Muscle of leg (tissue), 11 donors: Measurements from ENCODE around the gene DSTYK. TPM values are rescaled to one million over a fixed set of nuclear protein-coding genes. Genes with fewer than 3 reads are reported as not detected.
A peak's percentile ranks its signal among the peaks of the same experiment; 100 is the strongest.
"Not testable (repeated sequence)": the region's sequence is repeated elsewhere in the genome, so short reads cannot be mapped to it uniquely, and the experiment has no call there.

Experiments used
- DNase-seq: peaks from one replicate; pipeline ENCODE4 v3.0.0; 2013
- H3K27ac ChIP-seq: one replicate; pipeline ENCODE4 v1.5.1; 2013; ENCODE audit warnings: mild to moderate bottlenecking, low read length, control low read depth
- H3K27me3 ChIP-seq: one replicate; pipeline ENCODE4 v1.6.1; 2013; ENCODE audit warnings: low read length; ENCODE audit not compliant: control insufficient read depth, insufficient read depth
- H3K36me3 ChIP-seq: one replicate; pipeline ENCODE4 v1.6.1; 2013; ENCODE audit warnings: low read length; ENCODE audit not compliant: control insufficient read depth, insufficient read depth
- H3K4me1 ChIP-seq: one replicate; pipeline ENCODE4 v1.6.1; 2013; ENCODE audit warnings: low read length; ENCODE audit not compliant: control insufficient read depth, insufficient read depth
- H3K4me3 ChIP-seq: one replicate; pipeline ENCODE4 v1.5.1; 2013; ENCODE audit warnings: low read length, control low read depth
- H3K9me3 ChIP-seq: replicated peaks from 2 replicates; pipeline ENCODE4 v1.6.1; 2013; ENCODE audit warnings: low read depth, low read length; ENCODE audit not compliant: control insufficient read depth
- WGBS: methylation state at CpG from one replicate; pipeline ENCODE4 v1.1.5; 2013; ENCODE audit warnings: missing lambda C conversion rate; ENCODE audit not compliant: insufficient coverage; 5-methylcytosine and 5-hydroxymethylcytosine counted together
- polyA plus RNA-seq, 8 donors: library from polyadenylated mRNA; unstranded; fragments of 120-200 nt; gene quantifications; one replicate each; pipeline versions ENCODE4 v1.2.1 to v1.2.3, GENCODE V29; 2013; ENCODE audit warnings: inconsistent platforms in 1 of 8, low replicate concordance in 1 of 8; ENCODE audit not compliant: insufficient read length in 8 of 8, insufficient read depth in 1 of 8
- total RNA-seq: library from RNA; stranded (reverse); fragments of 120-200 nt; gene quantifications from one replicate; pipeline ENCODE4 v1.2.4, GENCODE V29; 2013

The DSTYK gene
- total and polyA plus RNA-seq, 9 donors: 6.0 to 9.4 (median 7.1) TPM

GRCh38 chr1:205241366-205242030 is 30.0 kb upstream of the DSTYK start:
- Histone ChIP-seq H3K36me3 (no peaks in the 10 kb centered on the region), H3K9me3 (no peaks in the 10 kb centered on the region), H3K27me3 (no peaks in the 10 kb centered on the region), H3K4me3 (peak overlapping the region; percentile 5), H3K27ac (no peak overlapping the region), H3K4me1 (peaks cover 70% of the 10 kb centered on the region)
- WGBS: 81% methylated on average over 36 of the region's 36 CpGs
- peak; percentile 69 for DNase-seq

- Histone ChIP-seq H3K4me1 (peaks cover 71% of the 10 kb centered on the region), H3K4me3 (no peak overlapping the region), H3K36me3 (no peaks in the 10 kb centered on the region), H3K27me3 (no peaks in the 10 kb centered on the region), H3K27ac (peak overlapping the region; percentile 54), H3K9me3 (no peaks in the 10 kb centered on the region)
- 89% methylated on average over 3 of the region's 3 CpGs for WGBS
- DNase-seq: no peak
Measured at GRCh38 chr1:205240569-205240968, 29.1 kb upstream of the DSTYK start.

GRCh38 chr1:205240118-205240517 is 28.6 kb upstream of the DSTYK start:
- peak overlapping the region; percentile 54 for H3K27ac ChIP-seq
- H3K4me3 ChIP-seq: no peak overlapping the region
- 71% methylated on average over 6 of the region's 6 CpGs for WGBS

GRCh38 chr1:205239078-205239477 is 27.6 kb upstream of the DSTYK start:
- peak overlapping the region; percentile 10 for H3K27ac ChIP-seq
- peaks cover 71% of the 10 kb centered on the region for H3K4me1 ChIP-seq
- no peaks in the 10 kb centered on the region for H3K9me3 ChIP-seq
- peak; percentile 64 for DNase-seq
- H3K36me3 ChIP-seq: no peaks in the 10 kb centered on the region
- WGBS: 22% methylated on average over 3 of the region's 3 CpGs
- H3K27me3 ChIP-seq: no peaks in the 10 kb centered on the region
- H3K4me3 ChIP-seq: no peak overlapping the region

More at GRCh38 chr1:205240118-205240517, 28.6 kb upstream of the DSTYK start:
- Histone ChIP-seq H3K4me1 (peaks cover 74% of the 10 kb centered on the region), H3K27me3 (no peaks in the 10 kb centered on the region), H3K36me3 (no peaks in the 10 kb centered on the region), H3K9me3 (no peaks in the 10 kb centered on the region)
- DNase-seq: peak; percentile 89

- no peaks in the 10 kb centered on the region for H3K27me3 ChIP-seq
- H3K36me3 ChIP-seq: no peaks in the 10 kb centered on the region
- H3K27ac ChIP-seq: no peak overlapping the region
- H3K4me1 ChIP-seq: peaks cover 63% of the 10 kb centered on the region
- WGBS: 74% methylated on average over 7 of the region's 12 CpGs
- no peak for DNase-seq
- no peak overlapping the region for H3K4me3 ChIP-seq
- H3K9me3 ChIP-seq: no peaks in the 10 kb centered on the region
Measured at GRCh38 chr1:205237526-205238484, 26.3 kb upstream of the DSTYK start.

GRCh38 chr1:205236951-205237475 is 25.5 kb upstream of the DSTYK start:
- no peaks in the 10 kb centered on the region for H3K27me3 ChIP-seq
- peaks cover 62% of the 10 kb centered on the region for H3K4me1 ChIP-seq
- no peaks in the 10 kb centered on the region for H3K36me3 ChIP-seq
- no peak for DNase-seq
- H3K9me3 ChIP-seq: no peaks in the 10 kb centered on the region
- 63% methylated on average over 1 of the region's 4 CpGs for WGBS
- no peak overlapping the region for H3K27ac ChIP-seq
- no peak overlapping the region for H3K4me3 ChIP-seq

GRCh38 chr1:205236526-205236925 is 25.0 kb upstream of the DSTYK start:
- Histone ChIP-seq H3K27ac (no peak overlapping the region), H3K36me3 (no peaks in the 10 kb centered on the region), H3K4me1 (peaks cover 57% of the 10 kb centered on the region), H3K4me3 (no peak overlapping the region), H3K9me3 (no peaks in the 10 kb centered on the region), H3K27me3 (no peaks in the 10 kb centered on the region)
- WGBS: 92% methylated on average over 8 of the region's 8 CpGs
- DNase-seq: no peak

- no CpG with 5 or more reads among the region's 6 CpGs for WGBS
- Histone ChIP-seq H3K27ac (no peak overlapping the region), H3K9me3 (no peaks in the 10 kb centered on the region), H3K27me3 (no peaks in the 10 kb centered on the region), H3K36me3 (no peaks in the 10 kb centered on the region), H3K4me1 (peaks cover 53% of the 10 kb centered on the region), H3K4me3 (no peak overlapping the region)
- peak; percentile 80 for DNase-seq
Measured at GRCh38 chr1:205235951-205236350, 24.4 kb upstream of the DSTYK start.

- not testable (repeated sequence) for H3K27ac ChIP-seq
- H3K4me1 ChIP-seq: peaks cover 52% of the 10 kb centered on the region
Measured at GRCh38 chr1:205233986-205234385, 22.5 kb upstream of the DSTYK start.

GRCh38 chr1:205232945-205233397 is 21.5 kb upstream of the DSTYK start:
- peaks cover 51% of the 10 kb centered on the region for H3K4me1 ChIP-seq
- no peak overlapping the region for H3K4me3 ChIP-seq
- WGBS: no CpG with 5 or more reads among the region's 3 CpGs
- H3K27me3 ChIP-seq: peaks cover 5% of the 10 kb centered on the region
- H3K27ac ChIP-seq: no peak overlapping the region
- no peaks in the 10 kb centered on the region for H3K9me3 ChIP-seq
- no peak for DNase-seq
- H3K36me3 ChIP-seq: no peaks in the 10 kb centered on the region

More at GRCh38 chr1:205233986-205234385, 22.5 kb upstream of the DSTYK start:
- H3K4me3 ChIP-seq, H3K27me3 ChIP-seq, DNase-seq, H3K36me3 ChIP-seq, H3K9me3 ChIP-seq: not testable (repeated sequence)
- 95% methylated on average over 3 of the region's 7 CpGs for WGBS
